Fibroblast of skin of abdomen (primary cell): ENCODE results near the gene KRTAP10-9.
"Not testable (repeated sequence)": the region's sequence is repeated elsewhere in the genome, so short reads cannot be mapped to it uniquely, and the experiment has no call there.

Experiments
- DNase-seq: peaks from one replicate; pipeline ENCODE4 v3.0.0-alpha.2; 2013

The KRTAP10-9 gene

GRCh38 chr21:44615466-44615865 lies 11.4 kb upstream of the KRTAP10-9 start:
- no peak for DNase-seq

GRCh38 chr21:44615911-44616590 lies 10.8 kb upstream of the KRTAP10-9 start:
- no peak for DNase-seq

GRCh38 chr21:44616591-44616926 lies 10.3 kb upstream of the KRTAP10-9 start:
- DNase-seq, result no peak

- no peak for DNase-seq
These were observed 9.8 kb upstream of the KRTAP10-9 start for GRCh38 chr21:44617071-44617501.

- DNase-seq, result no peak
These were observed 8.4 kb upstream of the KRTAP10-9 start for GRCh38 chr21:44618504-44618903.

- no peak for DNase-seq
These were observed 8.0 kb upstream of the KRTAP10-9 start for GRCh38 chr21:44618909-44619308.

- DNase-seq, result no peak
These were observed 7.0 kb upstream of the KRTAP10-9 start for GRCh38 chr21:44619886-44620285.

GRCh38 chr21:44623575-44623974 lies 3.3 kb upstream of the KRTAP10-9 start:
- DNase-seq, result no peak

- DNase-seq, result no peak
These were observed 1.1 kb upstream of the KRTAP10-9 start for GRCh38 chr21:44625756-44626155.

- DNase-seq, result no peak
These were observed 631 bp upstream of the KRTAP10-9 start for GRCh38 chr21:44626262-44626661.

- not testable (repeated sequence) for DNase-seq
These were observed 409 bp downstream of the KRTAP10-9 start for GRCh38 chr21:44627181-44627822.

GRCh38 chr21:44627831-44628233 lies 939 bp downstream of the KRTAP10-9 start:
- not testable (repeated sequence) for DNase-seq

GRCh38 chr21:44628707-44629391 lies 2.0 kb downstream of the KRTAP10-9 start:
- DNase-seq, result no peak

- DNase-seq, result no peak
These were observed 3.5 kb downstream of the KRTAP10-9 start for GRCh38 chr21:44630440-44630839.

GRCh38 chr21:44632067-44632466 lies 5.2 kb downstream of the KRTAP10-9 start:
- DNase-seq, result no peak

- no peak for DNase-seq
These were observed 9.5 kb downstream of the KRTAP10-9 start for GRCh38 chr21:44636209-44637017.

- DNase-seq, result no peak
These were observed 10.3 kb downstream of the KRTAP10-9 start, which contains the start of gene KRTAP10-10 for GRCh38 chr21:44637018-44637850. Gene KRTAP10-10, plus strand, starts transcription at chr21:44637356. Its CDS starts 62 bp downstream, at chr21:44637418.

- not testable (repeated sequence) for DNase-seq
These were observed 11.0 kb downstream of the KRTAP10-9 start for GRCh38 chr21:44637851-44638348.

GRCh38 chr21:44638506-44639330 lies 11.8 kb downstream of the KRTAP10-9 start:
- DNase-seq, result not testable (repeated sequence)

GRCh38 chr21:44639331-44639655 lies 12.4 kb downstream of the KRTAP10-9 start:
- no peak for DNase-seq

- no peak for DNase-seq
These were observed 13.9 kb downstream of the KRTAP10-9 start for GRCh38 chr21:44640761-44641160.
